HuH-7.5 (cell line): ENCODE results near the gene METTL8.
A peak's percentile ranks its signal among the peaks of the same experiment; 100 is the strongest.

ENCODE experiments used
- DNase-seq: peaks from one replicate; pipeline ENCODE4 v3.0.0; 2011; ENCODE audit warnings: low spot score

METTL8 gene

DNA sequence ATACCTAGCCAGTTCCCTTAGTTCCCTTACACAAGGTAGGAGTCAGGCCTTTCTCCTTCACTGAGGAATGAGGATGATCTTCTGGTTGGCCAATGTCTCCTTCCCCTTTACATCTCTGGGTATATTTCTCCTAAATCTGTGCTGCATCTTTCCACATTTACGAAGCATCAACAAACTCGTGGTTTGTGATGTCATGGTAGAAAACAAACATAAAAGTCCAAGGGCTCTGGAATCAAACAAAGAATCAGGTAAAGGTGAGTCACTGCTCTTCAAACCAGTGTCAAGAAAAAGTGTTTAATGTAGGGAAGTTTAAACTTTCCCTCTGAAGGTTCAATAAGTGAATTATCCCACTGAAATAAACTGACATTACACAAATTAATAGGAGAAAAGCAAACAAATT, 122.9 kb downstream of the METTL8 start:
- DNase-seq, result no peak

DNA sequence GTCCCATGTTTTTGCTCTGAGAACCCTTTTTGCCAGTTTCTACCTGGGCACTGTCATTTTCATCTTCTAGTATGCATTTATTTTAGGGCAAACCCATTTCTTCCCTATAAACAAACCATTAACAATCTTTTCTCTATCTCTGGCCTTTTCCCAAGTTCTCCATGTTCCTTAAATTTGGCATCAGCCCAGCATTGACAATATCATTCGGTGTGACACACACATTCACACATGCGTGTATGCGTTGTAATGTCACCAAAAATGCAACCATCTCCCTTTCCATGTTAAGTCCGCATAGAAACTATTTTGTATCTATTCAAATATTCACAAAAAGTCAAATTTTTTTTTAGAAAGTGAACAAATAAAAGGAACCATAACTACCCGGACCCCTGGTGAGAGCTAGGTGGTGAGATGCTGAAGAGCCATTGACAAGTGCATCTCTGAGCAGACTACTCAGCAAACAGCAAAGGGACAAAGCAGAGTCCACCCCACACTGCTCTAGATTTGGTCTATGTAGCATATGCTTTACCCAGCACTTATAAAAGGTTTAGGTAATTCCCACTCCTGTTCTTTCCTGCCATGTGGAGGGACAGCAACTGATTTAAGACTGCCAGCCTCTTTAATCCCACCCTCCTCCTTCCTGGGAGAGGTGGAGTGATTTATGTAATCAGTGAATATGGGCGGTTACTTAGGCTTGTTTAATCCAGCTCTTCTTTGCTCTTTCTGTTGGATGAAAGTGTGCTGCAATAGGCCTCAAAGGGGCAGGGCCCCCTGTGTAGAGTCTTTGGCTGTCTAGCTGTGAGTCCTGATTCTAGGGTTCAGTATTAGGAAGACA, 124.1 kb downstream of the METTL8 start:
- DNase-seq, result no peak

DNA sequence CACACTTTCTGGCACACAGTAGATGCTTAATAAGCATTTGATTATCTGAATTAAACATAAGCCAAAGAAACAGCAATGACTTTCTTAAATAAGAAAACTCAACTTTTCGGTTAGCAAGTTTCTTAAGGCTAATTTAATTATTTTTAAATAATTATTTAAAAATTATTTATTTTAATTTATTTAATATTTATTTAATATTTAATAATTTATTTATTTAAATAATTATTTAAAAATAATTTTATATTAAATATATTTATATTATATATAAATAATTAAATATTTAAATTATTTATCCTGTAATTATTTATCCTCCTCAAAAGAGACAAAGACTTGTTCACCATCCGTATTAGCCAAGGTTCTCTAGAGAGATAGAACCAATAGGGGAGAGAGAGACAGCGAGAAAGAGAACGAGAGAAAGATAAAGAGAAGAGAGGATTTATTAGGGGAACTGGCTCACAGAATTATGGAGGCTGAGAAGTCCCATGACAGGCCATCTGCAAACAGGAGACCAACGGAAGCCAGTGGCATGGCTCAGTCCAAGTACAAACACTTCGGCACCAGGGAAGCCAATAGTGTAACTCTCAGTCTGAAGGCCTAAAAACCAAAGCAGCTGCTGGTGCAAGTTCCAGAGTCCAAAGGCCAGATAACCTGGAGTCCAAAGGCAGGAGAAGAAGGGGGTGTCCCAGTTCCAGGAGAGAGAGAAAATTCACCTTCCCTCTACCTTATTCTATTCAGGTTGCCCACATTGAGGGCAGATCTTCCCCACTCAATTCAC, 125.3 kb downstream of the METTL8 start:
- DNase-seq, result no peak

DNA sequence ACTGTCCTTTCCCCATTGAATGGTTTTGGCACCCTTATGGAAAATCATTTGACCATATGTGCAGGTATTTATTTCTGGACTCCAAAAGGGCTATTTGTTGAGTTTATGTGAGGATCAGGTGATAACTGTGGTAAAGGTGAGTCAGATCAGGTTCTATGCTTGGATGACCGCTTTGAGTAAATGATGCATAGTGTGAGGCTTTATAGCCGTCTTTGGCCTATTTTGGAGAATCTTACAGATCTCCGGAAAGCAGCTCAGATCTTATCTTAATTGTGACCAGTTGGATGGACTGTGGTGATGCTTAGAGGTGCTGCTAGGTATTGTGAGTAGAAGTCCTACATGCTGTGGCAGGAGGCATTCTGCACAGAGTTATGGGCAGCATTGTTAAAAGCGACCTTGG, 126.2 kb downstream of the METTL8 start:
- DNase-seq, result no peak

DNA sequence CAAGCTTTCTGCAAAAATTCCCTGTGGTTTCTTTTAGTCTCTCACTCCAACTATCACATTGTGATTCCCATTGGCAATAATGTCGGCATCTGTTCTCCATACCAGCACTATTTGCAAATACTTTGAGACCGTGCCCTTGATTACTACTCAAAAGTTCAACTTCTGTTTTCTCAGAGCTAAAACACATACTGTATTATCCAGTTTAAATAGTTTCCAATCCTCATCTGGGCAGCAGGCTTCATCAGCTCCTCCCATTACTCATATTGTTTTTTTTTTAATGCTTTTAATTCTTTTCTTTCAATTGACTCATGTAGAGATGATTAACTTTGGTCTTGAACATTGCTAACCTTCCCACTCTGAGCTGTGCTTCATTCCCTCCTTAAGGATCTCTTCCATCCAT, 135.8 kb downstream of the METTL8 start:
- DNase-seq, result no peak

DNA sequence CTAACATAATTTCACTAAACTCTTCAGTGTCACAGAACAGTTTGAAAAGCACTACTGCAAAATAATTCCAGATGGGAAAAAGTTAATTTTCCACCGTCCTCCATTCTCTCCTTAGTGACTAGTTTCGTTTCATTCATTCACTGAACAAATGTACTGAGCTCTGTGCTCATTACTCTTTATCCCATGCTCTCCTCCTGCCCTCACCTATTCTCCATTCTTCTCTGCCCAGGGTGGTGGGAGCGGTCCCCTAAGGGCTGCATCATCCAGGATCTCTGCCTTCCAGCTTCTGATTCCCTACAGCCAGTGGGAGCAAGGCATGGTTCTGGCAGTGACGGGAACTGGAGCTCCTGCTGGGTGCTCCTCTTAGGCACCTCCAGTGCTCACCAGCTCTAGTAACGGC, 139.2 kb downstream of the METTL8 start:
- no peak for DNase-seq

DNA sequence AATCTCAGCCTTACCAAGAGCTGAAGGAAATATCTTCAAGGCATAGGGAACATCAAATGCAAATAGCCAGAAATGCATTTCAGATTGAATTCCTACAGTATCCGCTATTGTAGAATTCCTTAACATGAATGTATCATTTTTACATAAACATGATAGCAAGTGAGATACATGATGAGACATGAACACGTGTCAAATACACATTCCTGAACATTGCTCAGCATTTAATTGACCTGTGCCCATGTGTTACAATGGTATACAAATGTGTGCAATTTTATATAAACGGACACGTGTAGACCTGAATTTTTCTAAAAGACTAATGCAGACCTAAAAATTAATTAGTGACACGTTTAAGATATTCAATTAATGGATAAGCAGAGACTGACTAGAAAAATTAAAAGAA, 140.1 kb downstream of the METTL8 start:
- no peak for DNase-seq

DNA sequence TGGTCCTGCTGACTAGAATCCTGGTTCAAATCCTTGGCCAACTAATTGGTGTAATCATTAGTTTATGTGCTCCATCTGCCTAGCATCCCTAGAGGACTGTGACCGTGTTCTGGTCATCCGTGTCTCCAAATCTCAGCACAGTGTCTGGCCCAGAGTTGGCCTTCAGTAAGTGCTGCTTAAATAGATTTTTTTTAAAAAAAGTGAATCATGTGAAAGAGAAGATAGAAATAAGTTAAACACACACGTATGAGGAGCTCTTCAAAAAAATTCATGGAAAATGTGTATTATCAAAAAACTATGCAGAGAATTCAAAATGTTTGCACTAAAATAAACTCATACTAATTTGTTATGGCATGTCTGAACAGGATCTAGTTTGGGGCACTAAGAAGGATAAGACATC, 143.8 kb downstream of the METTL8 start:
- DNase-seq, result no peak

DNA sequence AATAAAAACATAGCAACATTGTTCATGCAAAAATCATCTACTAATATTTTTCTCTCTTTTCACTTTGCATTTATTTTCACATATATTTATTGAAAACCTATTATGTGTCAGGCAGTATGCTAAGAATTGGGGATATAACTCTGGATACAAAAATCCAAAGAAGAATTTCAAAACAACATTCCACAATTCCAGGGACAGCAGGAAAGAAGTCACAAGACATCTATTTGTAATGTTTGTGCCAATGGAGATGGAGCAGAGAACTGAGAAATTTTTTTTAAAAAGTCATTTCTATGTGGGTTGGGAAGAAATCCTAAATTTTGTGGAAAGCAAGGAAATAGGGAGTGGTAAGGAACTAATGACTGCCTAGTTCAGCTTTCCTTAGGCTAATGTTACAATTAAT, 144.5 kb downstream of the METTL8 start:
- DNase-seq, result no peak

DNA sequence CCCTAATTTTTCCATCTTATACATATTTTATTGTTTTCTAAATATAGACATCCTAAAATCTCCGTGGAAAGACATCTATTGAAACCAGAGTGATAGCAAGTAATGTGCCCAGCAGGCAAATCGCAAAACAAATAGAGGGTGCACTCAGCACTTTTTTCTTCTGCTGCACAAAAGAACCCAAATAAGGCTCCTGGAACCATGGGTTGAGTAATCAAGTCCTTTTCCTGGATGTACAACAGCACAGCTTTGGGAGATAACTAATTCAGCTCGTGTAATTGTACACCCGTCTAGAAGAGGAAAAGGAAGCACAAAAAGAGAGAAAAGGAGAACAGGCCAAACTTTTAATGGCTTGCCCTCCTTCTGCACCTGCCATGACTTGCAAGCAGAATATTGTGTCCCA, 146.2 kb downstream of the METTL8 start:
- DNase-seq, result no peak

DNA sequence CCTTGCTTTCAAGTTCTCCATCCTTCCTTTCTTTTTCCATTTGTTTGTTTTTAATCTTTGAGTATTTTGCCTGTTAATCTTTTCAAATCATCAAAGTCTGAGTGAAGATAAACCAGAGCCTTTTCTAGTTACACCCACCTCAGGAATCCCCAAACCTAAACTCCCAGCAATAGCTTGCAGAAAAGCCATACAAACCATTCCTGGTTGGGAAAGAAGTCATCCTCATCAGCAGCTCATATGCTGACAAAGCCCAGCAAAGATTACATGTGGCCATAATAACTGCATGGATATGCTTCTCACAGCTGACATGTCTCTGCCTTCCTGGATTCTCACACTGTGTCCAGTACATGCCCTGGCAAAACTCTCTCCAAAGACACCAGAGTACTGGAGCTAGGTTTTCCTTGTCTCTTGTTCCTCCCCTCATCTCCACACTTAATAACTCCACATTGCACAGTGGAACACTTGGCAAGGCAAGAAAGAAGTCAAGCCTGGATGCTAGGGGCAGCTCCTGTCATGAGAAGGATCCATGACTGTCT, 146.7 kb downstream of the METTL8 start:
- DNase-seq, result no peak

DNA sequence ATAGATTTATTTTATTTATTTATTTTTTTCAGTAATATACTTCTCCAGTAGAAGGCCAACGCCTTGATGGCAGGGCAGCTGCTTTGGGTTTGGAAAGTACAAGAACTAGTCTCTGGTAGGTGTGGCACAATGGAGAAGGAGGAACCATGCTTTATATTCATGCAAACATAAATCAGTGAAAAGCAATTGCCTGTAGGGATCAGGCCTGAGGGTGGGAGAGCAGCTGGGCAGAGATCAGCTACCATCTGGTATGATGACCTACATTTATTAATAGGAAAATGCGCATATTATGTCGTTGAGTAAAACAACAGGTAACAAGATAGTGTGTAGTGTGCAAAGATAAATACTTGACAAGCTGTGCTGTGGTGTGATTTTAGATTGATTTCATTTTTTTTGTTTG, 152.7 kb downstream of the METTL8 start:
- DNase-seq, result no peak

DNA sequence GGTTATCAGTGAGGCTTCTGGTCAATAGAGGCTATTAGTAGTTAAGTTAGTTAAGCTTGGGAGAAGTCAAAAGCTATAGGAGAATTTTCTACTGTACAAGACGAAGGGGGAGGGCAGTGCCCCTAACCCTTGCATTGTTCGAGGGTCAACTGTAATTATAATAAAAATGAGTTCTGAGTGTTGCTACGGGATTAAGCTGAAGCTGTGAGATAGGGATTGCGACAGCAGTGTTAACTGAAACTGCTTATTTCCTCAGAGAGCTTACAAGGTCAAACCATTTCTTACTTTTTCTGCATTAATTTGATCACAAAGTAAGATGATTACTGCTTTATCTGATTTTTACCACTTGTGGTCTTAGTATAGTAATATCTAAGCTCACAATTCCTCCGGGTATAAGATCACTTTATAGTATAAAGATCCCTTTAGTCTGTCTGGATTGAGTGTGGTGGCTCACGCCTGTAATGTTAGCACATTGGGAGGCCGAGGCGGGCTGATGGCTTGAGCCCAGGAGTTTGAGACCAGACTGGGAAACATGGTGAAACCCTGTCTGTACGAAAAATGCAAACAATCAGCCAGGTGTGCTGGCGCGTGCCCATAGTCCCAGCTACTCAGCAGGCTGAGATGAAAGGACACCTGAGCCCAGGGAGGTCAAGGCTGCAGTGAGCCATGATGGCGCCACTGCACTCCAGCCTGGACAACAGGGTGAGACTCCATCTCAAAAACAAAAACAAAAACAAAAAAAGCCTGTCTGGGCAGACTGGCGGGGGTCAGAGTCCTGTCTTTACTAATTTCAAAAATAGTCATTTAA, 153.6 kb downstream of the METTL8 start:
- DNase-seq, result no peak

DNA sequence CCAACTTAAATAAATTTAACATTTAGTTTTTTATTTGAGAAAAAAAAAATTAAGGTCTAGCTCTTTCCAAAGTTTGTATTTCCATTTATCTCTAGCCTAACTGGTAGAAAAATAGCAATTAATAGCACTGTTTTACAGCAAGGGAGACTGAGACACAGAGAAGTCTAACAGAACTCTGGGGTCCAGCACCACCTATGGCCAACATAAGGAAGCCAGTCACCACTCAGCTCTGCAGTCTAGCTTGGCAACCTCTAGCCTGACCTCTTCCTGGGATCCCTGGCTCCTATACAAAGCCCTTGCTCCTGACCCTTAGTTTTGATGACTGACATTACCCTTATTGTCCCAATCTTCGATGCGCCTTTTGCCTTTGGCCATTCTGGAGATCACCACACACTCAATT, 159.0 kb downstream of the METTL8 start:
- DNase-seq, result no peak

DNA sequence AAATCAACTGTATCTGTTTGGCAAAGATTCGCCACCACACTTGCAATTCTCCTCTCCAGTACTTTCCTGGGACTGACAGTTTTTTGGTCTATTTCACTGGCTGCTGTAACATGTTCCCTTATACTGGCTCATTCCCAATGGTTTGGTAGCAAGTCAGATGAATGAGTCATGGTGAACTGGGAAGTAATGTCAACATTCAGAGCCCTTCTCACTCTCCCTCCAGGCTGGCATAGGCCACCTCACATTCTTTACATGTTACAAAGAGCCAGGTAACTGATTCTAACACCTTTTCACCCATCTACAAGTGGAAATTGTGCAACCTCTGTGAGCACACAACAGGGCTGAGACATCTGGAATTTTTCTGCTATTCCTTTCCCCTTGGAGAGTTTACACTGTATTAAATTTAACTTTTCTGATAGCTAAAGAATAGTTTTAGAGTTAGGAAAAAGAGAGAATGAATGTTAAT, 161.8 kb downstream of the METTL8 start:
- peak; percentile 39 for DNase-seq

DNA sequence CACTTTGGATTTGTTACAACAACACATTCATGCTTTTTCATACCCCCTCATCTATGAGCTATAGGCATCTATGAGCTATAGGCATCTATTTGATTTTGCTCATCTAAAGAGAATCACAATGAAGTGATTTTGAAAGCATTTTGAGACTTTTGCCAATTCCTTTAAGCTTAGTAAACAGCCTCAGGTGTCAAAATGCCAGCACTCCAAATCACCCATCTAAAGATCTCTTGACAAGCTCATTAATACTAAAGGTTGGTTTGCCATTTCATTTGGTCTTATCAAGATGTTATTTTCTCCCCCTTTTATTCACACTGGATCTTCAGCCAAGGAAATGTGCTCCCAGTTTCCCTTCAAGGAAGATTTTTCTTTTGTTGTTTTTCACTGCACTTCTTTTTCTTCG, 162.4 kb downstream of the METTL8 start:
- no peak for DNase-seq

DNA sequence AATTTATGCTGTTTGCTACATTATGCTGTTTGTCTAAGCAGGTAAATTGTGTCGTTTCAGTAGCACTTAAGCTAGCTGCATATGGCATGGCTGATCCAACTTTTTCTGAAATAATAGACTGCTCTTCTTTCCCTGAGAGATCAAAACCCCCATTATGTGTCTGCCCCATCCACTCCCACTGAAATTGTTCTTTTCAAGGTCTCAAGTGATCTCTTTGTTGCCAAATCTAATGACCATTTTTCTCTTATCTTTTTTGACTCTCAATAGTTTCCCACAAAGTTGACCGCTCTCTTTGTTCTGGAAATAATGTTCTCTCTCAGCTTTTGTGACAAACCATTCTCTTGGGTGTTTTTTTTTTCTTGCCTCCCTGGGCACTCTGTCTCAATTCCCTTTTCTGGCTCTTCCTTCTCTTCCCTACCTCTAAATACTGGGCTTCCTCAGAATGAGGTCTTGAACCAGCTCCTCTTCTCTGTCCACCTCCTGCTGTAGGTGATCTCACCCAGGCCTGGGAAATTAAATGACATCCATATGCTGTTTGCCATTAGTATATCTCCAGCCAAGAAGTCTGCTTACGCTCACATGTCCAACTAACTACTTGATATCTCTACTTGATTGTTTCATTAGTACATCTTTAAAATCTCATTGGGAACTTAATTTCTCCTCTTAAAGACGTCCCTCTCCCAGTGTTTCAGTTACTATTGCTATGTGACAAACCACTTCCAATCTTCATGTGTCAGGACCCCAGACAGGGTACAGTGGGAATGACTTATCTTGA, 165.7 kb downstream of the METTL8 start:
- no peak for DNase-seq
